Spinal cord (tissue), 10 donors: ENCODE data around the gene CSRP1. TPM values are rescaled to one million over a fixed set of nuclear protein-coding genes. Genes with fewer than 3 reads are reported as not detected.

Experiments
- DNase-seq, 6 donors: peaks; one replicate each; pipeline versions ENCODE4 v3.0.0 to v3.0.0-alpha.2; 2013 to 2015; ENCODE audit warnings: low spot score in 6 of 6, low read depth in 4 of 6
- H3K27ac ChIP-seq: one replicate; pipeline ENCODE4 v1.5.1; 2013; ENCODE audit warnings: low read depth, low read length, control low read depth
- H3K27me3 ChIP-seq: one replicate; pipeline ENCODE4 v1.6.1; 2013; ENCODE audit warnings: low read length; ENCODE audit not compliant: control insufficient read depth, insufficient read depth
- H3K36me3 ChIP-seq: one replicate; pipeline ENCODE4 v1.6.1; 2013; ENCODE audit warnings: low read length; ENCODE audit not compliant: control insufficient read depth, insufficient read depth
- H3K4me1 ChIP-seq: one replicate; pipeline ENCODE4 v1.6.1; 2013; ENCODE audit warnings: low read length; ENCODE audit not compliant: control insufficient read depth, insufficient read depth
- H3K4me3 ChIP-seq: one replicate; pipeline ENCODE4 v1.5.1; 2013; ENCODE audit warnings: low read depth, low read length, control low read depth
- H3K9me3 ChIP-seq: one replicate; pipeline ENCODE4 v1.6.1; 2013; ENCODE audit warnings: low read length; ENCODE audit not compliant: control insufficient read depth, insufficient read depth
- WGBS: methylation state at CpG from one replicate; pipeline ENCODE4 v1.1.5; 2013; ENCODE audit warnings: missing lambda C conversion rate; ENCODE audit not compliant: insufficient coverage; 5-methylcytosine and 5-hydroxymethylcytosine counted together
- polyA plus RNA-seq, 2 donors: library from polyadenylated mRNA; unstranded; fragments of 120-200 nt; gene quantifications; one replicate each; pipeline ENCODE4 v1.2.1, GENCODE V29; 2013; ENCODE audit not compliant: insufficient read length in 2 of 2
- total RNA-seq, 2 donors: library from RNA; depleted of rRNA in 1 of 2; stranded (reverse); fragments of 120-200 nt in 1 of 2; fragments of >200 nt in 1 of 2; gene quantifications; one replicate each; pipeline versions ENCODE4 v1.2.3 to v1.2.4, GENCODE V29; 2013 to 2014
- donor health status: healthy.

The CSRP1 gene
- total and polyA plus RNA-seq, 4 donors, result 113 to 168 (median 144) TPM

DNA sequence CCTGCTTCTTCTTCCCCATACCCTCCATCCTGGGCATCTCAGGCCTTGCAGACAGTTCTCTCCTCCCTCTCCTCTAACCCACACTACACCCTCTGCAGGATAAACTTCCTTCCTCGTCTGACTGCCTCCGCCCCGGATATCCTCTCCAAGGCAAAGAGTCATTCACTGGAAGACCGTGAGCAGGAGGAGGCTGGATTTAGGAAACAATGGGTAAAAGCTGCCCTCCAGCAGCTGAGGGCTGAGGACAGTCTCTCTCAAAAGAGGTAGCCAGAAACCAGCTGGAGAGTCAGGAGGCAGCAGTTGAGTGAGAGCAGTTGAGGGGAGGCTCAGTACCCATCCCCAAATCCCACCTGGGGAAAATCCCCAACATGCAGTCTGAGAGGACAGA is 1.4 kb downstream of the CSRP1 start:
- Histone ChIP-seq H3K4me3 (peak overlapping the region; percentile 66), H3K27me3 (no peaks in the 10 kb centered on the region), H3K4me1 (peaks cover 59% of the 10 kb centered on the region), H3K9me3 (no peaks in the 10 kb centered on the region), H3K36me3 (no peaks in the 10 kb centered on the region), H3K27ac (peak overlapping the region; percentile 78)
- DNase-seq, result no peak
- WGBS, result 33% methylated on average over 1 of the region's 4 CpGs

DNA sequence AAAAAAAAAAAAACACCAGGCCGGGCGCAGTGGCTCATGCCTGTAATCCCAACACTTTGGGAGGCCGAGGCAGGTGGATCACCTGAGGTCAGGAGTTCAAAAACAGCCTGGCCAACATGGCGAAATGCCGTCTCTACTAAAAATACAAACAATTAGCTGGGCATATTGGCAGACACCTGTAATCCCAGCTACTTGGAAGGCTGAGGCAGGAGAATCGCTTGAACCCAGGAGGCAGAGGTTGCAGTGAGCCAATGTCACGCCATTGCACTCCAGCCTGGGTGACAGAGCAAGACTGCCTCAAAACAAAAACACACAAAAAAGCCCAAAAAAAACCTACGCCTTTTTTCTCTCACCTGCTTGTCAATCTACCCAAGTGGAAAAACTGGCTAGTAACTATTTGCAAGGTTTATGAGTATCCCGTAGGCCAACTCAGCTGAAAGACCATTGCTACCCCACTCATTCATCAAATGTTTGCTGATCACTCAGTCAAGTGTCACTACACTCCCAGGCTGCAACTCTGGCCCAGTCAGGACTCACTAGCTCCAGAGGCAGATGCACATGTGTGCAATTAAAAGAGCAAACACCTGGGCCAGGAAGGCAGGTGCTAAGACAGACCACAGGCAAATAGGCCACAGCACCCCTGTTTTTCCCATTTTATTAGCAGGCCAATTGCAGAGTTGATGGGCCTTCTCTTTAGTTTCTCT is 2.0 kb downstream of the CSRP1 start:
- 98% methylated on average over 8 of the region's 9 CpGs for WGBS
- no peak for DNase-seq
- H3K9me3 ChIP-seq, result no peaks in the 10 kb centered on the region
- no peaks in the 10 kb centered on the region for H3K27me3 ChIP-seq
- peaks cover 65% of the 10 kb centered on the region for H3K4me1 ChIP-seq
- H3K4me3 ChIP-seq, result peak overlapping the region; percentile 66
- H3K27ac ChIP-seq, result peak overlapping the region; percentile 87
- no peaks in the 10 kb centered on the region for H3K36me3 ChIP-seq

DNA sequence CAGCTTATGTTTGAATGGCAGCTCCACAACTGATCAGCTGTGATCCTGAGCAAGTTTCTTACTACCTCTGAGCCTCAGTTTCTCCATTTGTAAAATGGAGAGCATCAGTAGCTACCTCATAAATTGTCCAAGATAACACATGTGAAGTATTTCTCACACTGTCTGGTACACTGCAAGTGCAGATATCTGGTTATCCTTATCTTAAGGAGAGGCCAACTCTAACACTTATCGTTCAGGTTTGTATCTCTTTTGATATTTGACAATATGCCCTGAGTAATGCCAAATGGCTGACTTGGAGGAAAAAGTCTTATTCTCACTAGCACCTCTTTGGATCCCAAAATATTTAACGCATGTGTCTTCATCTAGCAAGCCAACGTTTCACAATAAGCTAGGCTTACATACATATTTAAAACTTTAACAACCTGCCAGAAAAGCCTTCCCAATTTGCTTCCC is 2.7 kb downstream of the CSRP1 start:
- no peak for DNase-seq
- Histone ChIP-seq H3K9me3 (no peaks in the 10 kb centered on the region), H3K27me3 (no peaks in the 10 kb centered on the region), H3K4me3 (no peak overlapping the region), H3K36me3 (no peaks in the 10 kb centered on the region), H3K27ac (peak overlapping the region; percentile 87), H3K4me1 (peaks cover 70% of the 10 kb centered on the region)
- WGBS, result 86% methylated on average over 1 of the region's 3 CpGs

DNA sequence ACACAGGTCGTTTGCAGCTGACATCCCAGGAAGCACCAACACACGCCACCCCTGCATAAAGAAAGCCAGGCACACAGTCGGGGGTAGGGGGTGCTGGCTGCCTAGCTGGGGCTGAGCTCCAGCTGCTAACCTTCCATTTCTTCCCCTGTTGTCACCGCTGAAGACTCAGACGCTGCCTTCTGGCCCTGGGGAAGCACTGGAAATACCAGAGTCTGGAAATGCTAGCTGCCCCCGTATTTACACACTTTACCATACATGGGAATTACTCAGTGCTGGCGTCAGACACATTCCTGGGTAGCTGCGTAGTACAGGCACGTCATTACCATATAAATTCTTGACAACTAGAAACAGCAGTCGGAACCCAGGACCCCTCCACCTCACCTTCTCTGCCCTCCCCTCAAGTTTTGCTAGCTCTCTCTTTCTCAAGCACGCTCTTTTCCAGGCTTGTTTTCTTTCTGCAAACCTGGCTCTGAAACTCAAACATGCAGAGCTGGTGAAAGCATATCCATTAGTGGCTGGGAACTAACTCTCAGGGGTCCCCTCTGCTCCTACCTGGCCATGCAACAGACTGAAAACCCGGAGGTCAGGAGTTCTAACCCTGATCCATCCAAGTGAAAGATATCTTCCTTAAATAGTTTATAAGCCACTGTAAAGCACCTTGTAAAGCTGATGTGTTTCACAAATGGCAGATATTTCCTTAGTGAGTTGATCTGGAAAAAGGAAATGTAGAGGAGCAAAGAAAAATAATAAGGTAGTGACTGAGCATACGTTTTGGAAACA is 3.3 kb downstream of the CSRP1 start:
- Histone ChIP-seq H3K9me3 (no peaks in the 10 kb centered on the region), H3K36me3 (no peaks in the 10 kb centered on the region), H3K27me3 (no peaks in the 10 kb centered on the region), H3K4me3 (no peak overlapping the region), H3K27ac (peak overlapping the region; percentile 87), H3K4me1 (peaks cover 77% of the 10 kb centered on the region)
- WGBS, result 38% methylated on average over 11 of the region's 13 CpGs
- peak in 1 of 6 donors; percentile 49 for DNase-seq

DNA sequence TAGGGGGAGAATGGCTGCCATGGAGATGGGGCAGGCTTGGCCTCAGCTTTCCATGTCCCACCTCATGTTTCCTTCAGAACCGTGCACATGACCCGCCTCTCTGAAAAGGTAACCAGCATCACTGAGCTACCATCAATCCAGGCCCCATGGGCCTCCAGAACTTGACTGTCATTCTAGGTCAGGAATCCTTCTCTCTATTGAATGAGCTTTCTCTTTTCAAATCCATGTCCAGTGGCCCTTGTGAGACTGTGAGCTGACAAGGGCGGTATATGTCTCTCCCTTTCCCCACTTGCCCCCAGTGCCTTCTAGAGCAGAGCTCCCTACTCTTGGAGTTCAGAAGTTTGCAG is 4.4 kb downstream of the CSRP1 start:
- Histone ChIP-seq H3K36me3 (no peaks in the 10 kb centered on the region), H3K4me1 (peaks cover 84% of the 10 kb centered on the region), H3K27ac (peak overlapping the region; percentile 87), H3K27me3 (no peaks in the 10 kb centered on the region), H3K9me3 (no peaks in the 10 kb centered on the region), H3K4me3 (no peak overlapping the region)
- no peak for DNase-seq
- 90% methylated on average over 3 of the region's 3 CpGs for WGBS

DNA sequence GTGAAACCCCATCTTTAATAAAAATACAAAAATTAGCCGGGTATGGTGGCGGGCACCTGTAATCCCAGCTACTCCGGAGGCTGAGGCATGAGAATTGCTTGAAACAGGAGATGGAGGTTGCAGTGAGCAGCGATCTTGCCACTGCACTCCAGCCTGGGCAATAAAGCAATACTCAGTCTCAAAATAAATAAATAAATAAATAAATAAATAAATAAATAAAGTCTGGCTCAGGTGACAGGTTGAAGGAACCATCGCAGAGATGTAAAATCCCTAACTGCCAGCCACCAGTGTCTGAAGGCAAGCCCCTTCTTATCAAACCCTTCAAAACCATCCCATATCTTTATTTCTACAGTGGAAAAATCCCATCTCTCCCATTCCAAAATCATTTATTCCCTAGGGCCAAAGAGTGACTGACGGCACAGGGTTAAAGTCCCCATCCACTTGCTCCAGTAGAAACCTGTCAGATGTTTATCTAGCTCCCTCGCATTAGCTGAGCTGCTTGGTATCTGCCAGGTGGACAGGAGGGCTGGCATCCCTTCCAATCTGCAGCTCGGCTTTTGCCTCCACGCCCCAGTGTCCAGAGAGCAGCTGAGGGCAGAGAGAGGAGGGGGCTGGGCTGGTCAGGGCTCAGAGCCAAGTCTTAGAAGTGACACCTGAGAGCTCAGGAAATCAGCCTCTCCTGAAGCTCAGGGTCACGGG is 5.0 kb downstream of the CSRP1 start:
- Histone ChIP-seq H3K36me3 (no peaks in the 10 kb centered on the region), H3K4me1 (peaks cover 84% of the 10 kb centered on the region), H3K9me3 (no peaks in the 10 kb centered on the region), H3K27me3 (no peaks in the 10 kb centered on the region), H3K27ac (peak overlapping the region; percentile 87), H3K4me3 (no peak overlapping the region)
- WGBS, result 79% methylated on average over 6 of the region's 10 CpGs
- no peak for DNase-seq

DNA sequence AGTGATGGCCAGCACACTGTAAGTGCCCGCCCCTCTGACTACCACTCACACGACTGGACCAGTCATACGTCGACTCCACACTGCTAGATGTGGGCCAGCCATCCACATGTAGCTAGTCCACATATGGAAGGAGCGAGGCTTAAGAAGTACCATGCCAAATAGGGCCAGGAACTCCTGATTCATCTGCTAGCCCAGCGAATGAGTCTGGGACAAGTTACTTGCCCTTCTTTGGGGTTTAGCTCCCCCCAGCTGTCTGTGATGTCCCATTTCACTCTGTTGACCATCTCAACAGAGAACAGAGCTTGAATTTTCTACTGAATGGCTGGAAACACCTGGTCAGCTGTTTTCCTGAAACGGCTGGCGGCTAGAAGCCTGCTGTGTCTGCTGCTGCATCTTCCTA is 5.8 kb downstream of the CSRP1 start:
- Histone ChIP-seq H3K36me3 (no peaks in the 10 kb centered on the region), H3K27me3 (no peaks in the 10 kb centered on the region), H3K4me1 (peaks cover 86% of the 10 kb centered on the region), H3K4me3 (no peak overlapping the region), H3K27ac (peak overlapping the region; percentile 95), H3K9me3 (no peaks in the 10 kb centered on the region)
- 90% methylated on average over 7 of the region's 8 CpGs for WGBS
- DNase-seq, result no peak

DNA sequence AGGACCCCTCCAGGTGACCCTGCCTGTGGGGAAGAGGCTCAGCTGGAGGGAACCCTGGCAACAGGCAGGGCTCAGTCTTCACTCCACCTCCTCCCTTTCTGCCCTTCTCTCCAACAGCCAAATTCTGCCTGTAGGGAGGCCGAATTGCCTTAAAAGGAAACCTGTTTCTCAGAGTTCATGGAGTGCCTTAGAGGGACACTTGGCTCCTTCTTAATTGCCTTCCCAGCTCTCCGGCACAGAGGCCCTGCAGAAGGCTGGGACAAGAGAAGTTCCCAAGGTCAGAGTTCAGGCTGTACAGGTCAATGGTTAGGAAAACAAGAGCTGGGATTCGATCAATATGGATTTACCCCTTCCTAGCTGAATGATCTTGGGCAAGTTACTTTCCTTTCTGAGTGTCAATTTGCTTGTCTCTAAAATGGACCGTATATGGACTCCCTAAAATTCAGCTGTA is 6.2 kb downstream of the CSRP1 start:
- Histone ChIP-seq H3K36me3 (no peaks in the 10 kb centered on the region), H3K27ac (peak overlapping the region; percentile 95), H3K4me1 (peaks cover 86% of the 10 kb centered on the region), H3K9me3 (no peaks in the 10 kb centered on the region), H3K4me3 (no peak overlapping the region), H3K27me3 (no peaks in the 10 kb centered on the region)
- peak in 1 of 6 donors; percentile 80 for DNase-seq
- 41% methylated on average over 3 of the region's 4 CpGs for WGBS

DNA sequence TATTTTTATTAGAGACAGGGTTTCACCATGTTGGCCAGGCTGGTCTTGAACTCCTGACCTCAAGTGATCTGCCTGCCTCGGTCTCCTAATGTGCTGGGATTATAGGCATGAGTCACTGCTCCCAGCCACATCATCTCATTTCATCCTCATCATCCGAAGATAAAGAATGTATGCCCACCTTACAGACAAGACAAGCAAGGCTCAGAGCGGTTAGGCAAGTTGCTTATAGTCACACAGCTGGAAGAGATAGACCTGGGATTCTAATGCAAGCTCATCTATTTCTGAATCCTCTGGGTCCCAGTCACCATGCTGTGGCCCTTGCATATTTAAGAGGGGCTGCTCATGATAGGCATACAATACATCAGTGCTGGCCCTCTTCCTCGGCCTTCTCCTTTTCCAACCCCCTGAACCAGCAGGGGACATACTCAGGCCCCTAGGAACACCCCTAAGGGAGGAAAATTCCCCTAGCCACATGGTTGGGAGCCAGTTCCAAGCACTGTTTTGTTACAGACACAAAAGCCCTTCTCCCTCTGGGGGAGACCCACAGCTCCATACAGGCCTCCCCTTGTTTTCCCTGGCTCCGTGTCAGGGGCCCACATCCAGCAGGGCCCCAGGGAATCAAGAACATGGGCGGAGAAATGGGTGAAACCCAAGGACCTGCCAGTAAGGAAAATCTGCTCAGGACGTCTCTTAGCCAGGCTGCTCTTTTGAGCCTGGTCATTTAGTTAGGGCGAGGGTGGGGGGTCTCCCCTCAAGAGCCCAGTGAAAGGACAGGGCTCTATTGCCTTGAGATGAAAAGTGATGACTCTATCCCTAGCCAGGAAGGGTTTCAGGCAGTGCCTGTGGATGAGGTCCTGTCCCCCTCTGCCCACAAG is 6.9 kb downstream of the CSRP1 start:
- Histone ChIP-seq H3K9me3 (no peaks in the 10 kb centered on the region), H3K4me1 (peaks cover 86% of the 10 kb centered on the region), H3K27me3 (no peaks in the 10 kb centered on the region), H3K27ac (peak overlapping the region; percentile 95), H3K36me3 (peaks cover 3% of the 10 kb centered on the region), H3K4me3 (no peak overlapping the region)
- peak in 2 of 6 donors; percentile 56 to 93 for DNase-seq
- WGBS, result 67% methylated on average over 3 of the region's 8 CpGs
